Heart right ventricle (tissue), 16 donors: ENCODE measurements around the gene ABLIM2. TPM values are rescaled to one million over a fixed set of nuclear protein-coding genes. Genes with fewer than 3 reads are reported as not detected.

ENCODE experiments used
- ATAC-seq, 8 donors: fragments of 200-7000 bp; cut with Tn5 transposase; one replicate each; pipeline ENCODE4 v1.9.1; 2020; ENCODE audit warnings: mild to moderate bottlenecking in 8 of 8, moderate library complexity in 8 of 8, moderate number of reproducible peaks in 1 of 8
- DNase-seq, 2 donors: peaks; one replicate each; pipeline ENCODE4 v3.0.0-alpha.2; 2020
- H3K27ac ChIP-seq, 10 donors: fragments of 200-600 bp; sonication (generic) in 2 of 10; one replicate each; pipeline versions ENCODE4 v1.5.0 to v1.8.0; 2020 to 2022; ENCODE audit warnings: mild to moderate bottlenecking in 3 of 10
- H3K27me3 ChIP-seq, 7 donors: fragments of 200-600 bp; one replicate each; pipeline ENCODE4 v1.8.0; 2021 to 2022; ENCODE audit warnings: mild to moderate bottlenecking in 2 of 7
- H3K36me3 ChIP-seq, 9 donors: fragments of 200-600 bp; sonication (generic) in 1 of 9; one replicate each; pipeline versions ENCODE4 v1.5.0 to v1.8.0; 2020 to 2022; ENCODE audit warnings: mild to moderate bottlenecking in 2 of 9
- H3K4me1 ChIP-seq, 9 donors: fragments of 200-600 bp; sonication (generic) in 1 of 9; one replicate each; pipeline versions ENCODE4 v1.5.0 to v1.8.0; 2020 to 2022; ENCODE audit warnings: mild to moderate bottlenecking in 4 of 9
- H3K4me3 ChIP-seq, 10 donors: fragments of 200-600 bp; sonication (generic) in 2 of 10; one replicate each; pipeline versions ENCODE4 v1.5.0 to v1.8.0; 2020 to 2022; ENCODE audit warnings: mild to moderate bottlenecking in 7 of 10, moderate library complexity in 2 of 10
- H3K9me3 ChIP-seq, 11 donors: fragments of 200-600 bp in 10 of 11; sonication (generic) in 2 of 11; one replicate each; pipeline versions ENCODE4 v1.5.0 to v1.8.0; 2013 to 2022; ENCODE audit warnings: mild to moderate bottlenecking in 2 of 11, control low read depth in 1 of 11, moderate library complexity in 1 of 11
- WGBS, 2 donors: extraction: QIAGEN DNeasy Blood & Tissue Kit; methylation state at CpG; one replicate each; pipeline ENCODE4 v1.1.7; 2013; ENCODE audit warnings: inconsistent platforms in 1 of 2; 5-methylcytosine and 5-hydroxymethylcytosine counted together
- intact Hi-C, 10 donors: fragments of 100-400 bp; cut with DNase I; formaldehyde crosslinking; loops; one replicate each; pipeline versions ENCODE4 v1.11.1 to v1.14.2; 2022
- polyA plus RNA-seq, 2 donors: library from polyadenylated mRNA; stranded (reverse); fragments of 200-250 nt; gene quantifications; one replicate each; pipeline ENCODE4 v1.2.3, GENCODE V29; 2013
- total RNA-seq, 10 donors: library from RNA; stranded (reverse); fragmentation: NEBNext Ultra II Directional in 3 of 10; extraction: Animal tissue kit (Norgen Biotek cat#: 25700) in 3 of 10; gene quantifications; one replicate each; pipeline versions ENCODE4 v1.2.1 to v1.2.4, GENCODE V29; 2021 to 2023
- TF ChIP-seq, protein P1 (sequence below), 9 donors: fragments of 200-600 bp; sonication (generic) in 2 of 9; IDR thresholded peaks; one replicate each; pipeline versions ENCODE4 v1.5.0 to v1.8.0; 2021 to 2022; ENCODE audit warnings: antibody characterized with exemption in 9 of 9, mild to moderate bottlenecking in 5 of 9, moderate library complexity in 1 of 9
- donor health status: Arrhythmogenic right ventricular cardiomyopathy.
- donor health status: ischemic (EF 13 %, LVEDD 7.1; RV severe dilation, severe dysfunction).
- donor health status: healthy with polysubstance abuse.
- donor health status: DM: no; HTN: yes; CAD: no.
- donor health status: DM: no; HTN: no; CAD: no.
- donor health status: ischemic (EF 25% LVEDD 6.9; RV normal size, moderate dysfunction).
- donor health status: ischemic (EF 25% LVEDD 5.7; RV mildly dilated, moderate dysfunction).
- donor health status: healthy.
- donor health status: DM: yes; HTN: yes; CAD: no.
- donor health status: Ischemic cardiomyopathy.
- donor health status: ischemic (EF 35%, LVEDD 5.7; RV mildly dilated, moderate dysfunction).
- donor health status: nonischemic (EF 11% LVEDD 7.7; RV severe dilation, severe dysfunction).
- donor health status: DM: yes; HTN: yes; CAD: no.
- donor health status: PGD.
- donor health status: ischemic (EF 29% LVEDD 5.4; RV normal size, mild dysfunction).
- donor health status: nonischemic (EF 23%, LVEDD 6.1; RV moderate dilation, normal function).

ABLIM2 gene
- total and polyA plus RNA-seq, 12 donors = 7.2 to 27.8 (median 17.6) TPM

DNA sequence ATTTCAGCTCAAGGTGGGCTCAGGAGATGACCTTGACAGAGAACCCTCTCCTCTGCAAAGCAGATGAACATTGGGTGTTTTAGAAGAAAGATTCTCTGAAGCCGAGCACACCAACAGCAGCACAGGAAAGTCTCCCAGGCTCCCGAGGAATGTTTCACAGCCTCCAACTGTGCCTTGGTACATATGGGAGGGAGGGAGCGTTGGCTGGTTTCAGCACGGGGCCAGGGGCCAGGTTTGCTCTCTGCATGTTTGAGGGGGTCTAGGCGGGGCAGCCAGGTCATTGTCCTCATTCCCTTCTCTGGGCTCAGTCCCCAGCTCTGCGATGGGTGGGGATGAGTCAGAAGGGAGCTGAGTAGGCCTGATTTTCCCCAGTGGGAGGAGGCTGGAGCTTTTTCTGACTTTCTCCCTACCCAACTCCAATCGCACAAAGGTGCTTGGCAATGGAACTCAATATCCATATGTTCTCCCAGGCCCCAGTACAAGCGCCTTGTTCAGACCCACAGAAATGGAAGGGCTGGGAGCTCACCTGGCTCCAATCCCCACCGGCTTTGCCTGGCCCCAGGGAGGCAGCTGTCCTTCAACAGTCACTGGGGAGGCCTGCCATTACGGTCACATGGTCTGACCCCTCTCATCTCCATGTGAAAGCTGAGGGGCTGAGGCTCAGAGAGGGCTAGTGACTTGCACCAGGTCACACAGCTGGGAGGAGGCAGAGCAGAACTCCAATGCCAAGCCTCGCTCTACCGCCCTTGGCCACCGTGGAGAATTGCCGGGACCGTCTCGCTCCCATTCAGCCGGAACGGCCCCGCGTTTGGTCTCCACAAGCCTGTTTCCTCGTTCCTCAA lies 110.6 kb downstream of the ABLIM2 start:
- no peaks in the 10 kb centered on the region for H3K36me3 ChIP-seq
- no peak for ATAC-seq
- TF ChIP-seq, protein P1, sequence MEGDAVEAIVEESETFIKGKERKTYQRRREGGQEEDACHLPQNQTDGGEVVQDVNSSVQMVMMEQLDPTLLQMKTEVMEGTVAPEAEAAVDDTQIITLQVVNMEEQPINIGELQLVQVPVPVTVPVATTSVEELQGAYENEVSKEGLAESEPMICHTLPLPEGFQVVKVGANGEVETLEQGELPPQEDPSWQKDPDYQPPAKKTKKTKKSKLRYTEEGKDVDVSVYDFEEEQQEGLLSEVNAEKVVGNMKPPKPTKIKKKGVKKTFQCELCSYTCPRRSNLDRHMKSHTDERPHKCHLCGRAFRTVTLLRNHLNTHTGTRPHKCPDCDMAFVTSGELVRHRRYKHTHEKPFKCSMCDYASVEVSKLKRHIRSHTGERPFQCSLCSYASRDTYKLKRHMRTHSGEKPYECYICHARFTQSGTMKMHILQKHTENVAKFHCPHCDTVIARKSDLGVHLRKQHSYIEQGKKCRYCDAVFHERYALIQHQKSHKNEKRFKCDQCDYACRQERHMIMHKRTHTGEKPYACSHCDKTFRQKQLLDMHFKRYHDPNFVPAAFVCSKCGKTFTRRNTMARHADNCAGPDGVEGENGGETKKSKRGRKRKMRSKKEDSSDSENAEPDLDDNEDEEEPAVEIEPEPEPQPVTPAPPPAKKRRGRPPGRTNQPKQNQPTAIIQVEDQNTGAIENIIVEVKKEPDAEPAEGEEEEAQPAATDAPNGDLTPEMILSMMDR (IDR thresholded peaks at IDR 0.05) = no peak

DNA sequence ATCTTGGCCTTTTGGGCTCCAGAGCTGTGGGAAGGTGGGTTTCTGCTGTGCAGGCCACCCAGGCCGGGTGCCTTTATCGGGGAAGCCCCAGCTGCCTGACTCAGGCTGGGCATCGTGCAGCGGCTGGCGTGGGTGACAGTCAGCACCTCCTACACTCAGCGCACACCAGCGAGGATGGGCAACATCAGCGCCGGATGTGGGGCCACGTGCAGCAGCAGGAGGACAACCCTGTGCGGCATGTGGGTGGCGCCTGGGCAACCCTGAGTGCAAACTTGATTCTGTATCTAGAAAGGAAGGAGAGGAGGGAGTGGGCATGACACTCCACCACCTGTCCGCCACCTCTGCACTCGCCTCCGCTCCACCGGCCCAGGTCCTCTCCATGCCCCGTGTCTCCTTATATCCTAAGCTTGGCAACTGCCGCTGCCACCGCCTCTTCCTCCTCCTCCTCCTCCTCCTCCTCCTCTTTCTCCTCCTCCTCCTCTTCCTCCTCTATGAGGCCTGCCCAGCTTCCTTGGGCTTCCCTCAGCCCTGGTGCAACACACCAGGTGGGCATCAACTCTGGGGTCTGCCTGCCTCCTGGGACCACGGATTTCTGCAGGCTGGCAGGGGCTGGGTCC lies 111.6 kb downstream of the ABLIM2 start:
- intact Hi-C loops = no loop called here
- no peak overlapping the region for H3K4me3 ChIP-seq
- H3K4me1 ChIP-seq = peaks cover 5 to 21% (median 13%) of the 10 kb centered on the region in 9 donors
- ATAC-seq (no peak), DNase-seq (no peak)
- H3K27me3 ChIP-seq = peaks cover 0 to 4% (median 0%) of the 10 kb centered on the region in 7 donors
- TF ChIP-seq, protein P1 (IDR thresholded peaks at IDR 0.05) = no peak
- H3K27ac ChIP-seq = no peak overlapping the region
- H3K36me3 ChIP-seq = no peaks in the 10 kb centered on the region
- WGBS, 2 donors = 89 to 94% methylated on average over 20 of the region's 20 CpGs
- H3K9me3 ChIP-seq = no peaks in the 10 kb centered on the region

More for the DNA sequence above, 110.6 kb downstream of the ABLIM2 start:
- intact Hi-C loops = no loop called here
- Histone ChIP-seq H3K9me3 (no peaks in the 10 kb centered on the region), H3K27me3 (peaks cover 0 to 4% (median 0%) of the 10 kb centered on the region in 7 donors), H3K27ac (no peak overlapping the region), H3K4me1 (peaks cover 5 to 21% (median 13%) of the 10 kb centered on the region in 9 donors), H3K4me3 (no peak overlapping the region)
- 92 to 93% methylated on average over 21 of the region's 21 CpGs for WGBS, 2 donors
- DNase-seq = no peak

DNA sequence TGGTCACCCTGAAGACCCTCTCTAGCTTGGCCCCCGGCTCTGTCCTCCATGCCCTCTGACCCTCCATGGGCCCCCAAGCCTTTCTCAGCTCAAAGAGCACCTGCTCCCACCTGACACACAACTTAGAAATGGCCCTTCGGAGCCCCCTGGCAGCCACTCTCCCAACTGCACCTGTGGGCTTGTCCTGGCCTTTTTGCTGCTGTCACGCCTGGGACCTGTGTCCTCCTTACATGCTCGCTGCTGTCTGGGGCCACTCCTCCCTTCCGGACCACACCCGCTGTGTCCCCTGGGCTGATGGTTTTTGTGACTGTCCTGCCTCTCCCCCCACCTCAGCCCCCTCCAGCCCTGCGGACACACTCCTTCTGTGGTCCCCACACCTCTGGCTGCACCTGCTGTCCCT lies 112.7 kb downstream of the ABLIM2 start:
- intact Hi-C loops = no loop called here
- 96 to 98% methylated on average over 7 of the region's 7 CpGs for WGBS, 2 donors
- no peak overlapping the region for H3K4me3 ChIP-seq
- no peak for DNase-seq
- no peak for ATAC-seq
- no peak overlapping the region for H3K27ac ChIP-seq
- H3K9me3 ChIP-seq = no peaks in the 10 kb centered on the region
- no peaks in the 10 kb centered on the region for H3K36me3 ChIP-seq
- TF ChIP-seq, protein P1 (IDR thresholded peaks at IDR 0.05) = no peak
- H3K27me3 ChIP-seq = peaks cover 0 to 4% (median 0%) of the 10 kb centered on the region in 7 donors
- peaks cover 5 to 15% (median 10%) of the 10 kb centered on the region in 9 donors for H3K4me1 ChIP-seq

DNA sequence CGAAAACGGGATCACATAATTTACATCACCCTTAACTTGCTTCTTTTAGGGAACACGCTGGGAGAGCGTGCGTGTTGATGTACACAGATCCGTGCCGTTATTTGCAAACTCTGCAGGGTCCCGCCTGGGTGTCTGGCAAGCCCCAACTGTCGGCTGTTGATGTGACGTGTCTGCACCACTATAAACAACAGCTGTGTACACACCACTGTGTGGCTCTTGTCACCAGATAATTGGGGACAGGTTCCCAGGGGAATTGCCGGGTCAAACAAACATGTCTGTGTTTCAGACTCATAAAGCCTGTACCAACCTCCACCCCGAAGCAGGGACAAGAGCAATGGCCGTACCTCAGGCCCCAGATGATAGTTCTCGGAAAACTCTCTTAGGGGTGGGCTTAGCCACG lies 113.9 kb downstream of the ABLIM2 start:
- Histone ChIP-seq H3K36me3 (no peaks in the 10 kb centered on the region), H3K27ac (no peak overlapping the region), H3K27me3 (no peaks in the 10 kb centered on the region), H3K4me3 (no peak overlapping the region), H3K9me3 (no peaks in the 10 kb centered on the region), H3K4me1 (peaks cover 0 to 2% (median 0%) of the 10 kb centered on the region in 9 donors)
- no peak for DNase-seq
- 63 to 72% methylated on average over 15 of the region's 15 CpGs for WGBS, 2 donors
- TF ChIP-seq, protein P1 (IDR thresholded peaks at IDR 0.05) = no peak
- intact Hi-C loops = no loop called here
- no peak for ATAC-seq
